D721Med (cell line): Measurements from ENCODE around the gene ABCD1.
"Not testable (repeated sequence)": the region's sequence is repeated elsewhere in the genome, so short reads cannot be mapped to it uniquely, and the experiment has no call there.

Source experiments
- DNase-seq: peaks from one replicate; pipeline ENCODE4 v3.0.0; 2011; ENCODE audit warnings: low spot score; ENCODE audit not compliant: insufficient read length
- FAIRE-seq: peaks from 2 replicates; lab custom pipeline; 2011; peaks lifted over from hg19 to GRCh38; lab: Jason Lieb, UNC
- TF ChIP-seq, protein P1 (sequence below): IDR thresholded peaks from 2 replicates; pipeline ENCODE4 v1.5.1; 2012; ENCODE audit warnings: mild to moderate bottlenecking, control low read depth; ENCODE audit not compliant: insufficient read depth; ENCODE audit errors: missing control alignments

Gene ABCD1

DNA sequence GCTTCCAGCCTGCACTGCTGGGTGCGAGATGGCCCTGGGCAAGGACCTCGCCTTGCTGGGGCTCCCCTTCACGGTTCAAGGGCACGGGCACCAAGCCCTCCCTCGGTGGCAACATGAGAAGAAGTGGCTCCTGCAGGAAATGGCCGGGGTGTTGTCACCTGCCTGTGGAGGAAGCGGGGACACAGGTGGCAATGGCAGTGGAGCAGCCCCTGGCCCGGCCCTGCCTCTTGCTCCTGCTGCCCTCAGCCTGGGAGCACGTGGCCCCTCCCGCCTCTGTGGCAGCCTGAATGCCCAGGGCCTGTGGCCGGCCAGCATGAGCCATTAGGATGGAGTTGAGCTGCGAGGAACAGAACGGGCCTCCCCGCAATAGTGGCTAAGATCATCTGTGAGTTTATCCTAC is 16.8 kb downstream of the ABCD1 start:
- FAIRE-seq, result no peak
- TF ChIP-seq, protein P1, sequence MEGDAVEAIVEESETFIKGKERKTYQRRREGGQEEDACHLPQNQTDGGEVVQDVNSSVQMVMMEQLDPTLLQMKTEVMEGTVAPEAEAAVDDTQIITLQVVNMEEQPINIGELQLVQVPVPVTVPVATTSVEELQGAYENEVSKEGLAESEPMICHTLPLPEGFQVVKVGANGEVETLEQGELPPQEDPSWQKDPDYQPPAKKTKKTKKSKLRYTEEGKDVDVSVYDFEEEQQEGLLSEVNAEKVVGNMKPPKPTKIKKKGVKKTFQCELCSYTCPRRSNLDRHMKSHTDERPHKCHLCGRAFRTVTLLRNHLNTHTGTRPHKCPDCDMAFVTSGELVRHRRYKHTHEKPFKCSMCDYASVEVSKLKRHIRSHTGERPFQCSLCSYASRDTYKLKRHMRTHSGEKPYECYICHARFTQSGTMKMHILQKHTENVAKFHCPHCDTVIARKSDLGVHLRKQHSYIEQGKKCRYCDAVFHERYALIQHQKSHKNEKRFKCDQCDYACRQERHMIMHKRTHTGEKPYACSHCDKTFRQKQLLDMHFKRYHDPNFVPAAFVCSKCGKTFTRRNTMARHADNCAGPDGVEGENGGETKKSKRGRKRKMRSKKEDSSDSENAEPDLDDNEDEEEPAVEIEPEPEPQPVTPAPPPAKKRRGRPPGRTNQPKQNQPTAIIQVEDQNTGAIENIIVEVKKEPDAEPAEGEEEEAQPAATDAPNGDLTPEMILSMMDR, result no peak
- no peak for DNase-seq

DNA sequence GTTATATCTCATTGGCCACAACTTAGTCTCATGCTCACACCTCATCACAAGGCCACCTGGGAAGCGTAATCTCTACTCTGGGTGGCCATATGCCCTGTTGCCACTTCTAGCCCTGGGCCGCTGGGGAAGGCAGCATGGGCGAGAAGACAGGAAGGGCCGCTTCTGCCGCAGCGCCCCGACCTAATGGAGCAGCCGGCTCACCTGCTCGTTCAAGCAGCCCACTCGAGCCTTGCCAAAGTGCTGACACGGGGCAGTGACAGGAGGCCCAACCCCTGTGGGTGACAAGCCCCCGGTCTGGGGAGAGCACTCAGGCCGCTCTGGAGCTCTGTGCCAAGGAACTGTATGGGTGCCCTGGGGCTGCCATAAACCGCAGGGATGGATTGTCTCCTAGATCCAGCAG is 17.5 kb downstream of the ABCD1 start:
- not testable (repeated sequence) for FAIRE-seq, DNase-seq

DNA sequence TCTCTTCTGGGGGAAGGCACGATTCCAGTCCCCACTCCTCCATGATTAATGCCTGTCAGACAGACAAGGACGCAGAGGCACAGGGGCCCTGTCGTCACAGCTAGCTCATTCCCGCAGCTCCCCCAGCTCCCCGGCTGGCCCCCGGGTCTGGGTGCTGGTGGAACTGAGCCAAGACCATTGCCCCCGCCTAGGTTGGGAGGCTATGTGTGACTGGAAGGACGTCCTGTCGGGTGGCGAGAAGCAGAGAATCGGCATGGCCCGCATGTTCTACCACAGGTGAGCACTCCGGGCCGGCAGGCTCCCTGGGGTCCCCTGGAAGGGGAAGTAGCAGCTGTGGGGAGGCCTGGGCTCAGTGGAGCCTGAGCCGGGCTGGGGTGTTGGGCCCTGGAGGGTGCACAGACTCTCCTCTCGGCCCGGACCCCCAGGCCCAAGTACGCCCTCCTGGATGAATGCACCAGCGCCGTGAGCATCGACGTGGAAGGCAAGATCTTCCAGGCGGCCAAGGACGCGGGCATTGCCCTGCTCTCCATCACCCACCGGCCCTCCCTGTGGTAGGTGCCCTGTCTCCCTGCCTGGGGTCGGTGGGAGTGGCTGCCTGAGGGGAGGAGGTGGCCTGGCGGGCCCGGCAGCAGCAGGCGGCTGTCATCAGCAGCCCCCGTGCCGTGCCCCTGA is 18.3 kb downstream of the ABCD1 start:
- DNase-seq, result not testable (repeated sequence)

DNA sequence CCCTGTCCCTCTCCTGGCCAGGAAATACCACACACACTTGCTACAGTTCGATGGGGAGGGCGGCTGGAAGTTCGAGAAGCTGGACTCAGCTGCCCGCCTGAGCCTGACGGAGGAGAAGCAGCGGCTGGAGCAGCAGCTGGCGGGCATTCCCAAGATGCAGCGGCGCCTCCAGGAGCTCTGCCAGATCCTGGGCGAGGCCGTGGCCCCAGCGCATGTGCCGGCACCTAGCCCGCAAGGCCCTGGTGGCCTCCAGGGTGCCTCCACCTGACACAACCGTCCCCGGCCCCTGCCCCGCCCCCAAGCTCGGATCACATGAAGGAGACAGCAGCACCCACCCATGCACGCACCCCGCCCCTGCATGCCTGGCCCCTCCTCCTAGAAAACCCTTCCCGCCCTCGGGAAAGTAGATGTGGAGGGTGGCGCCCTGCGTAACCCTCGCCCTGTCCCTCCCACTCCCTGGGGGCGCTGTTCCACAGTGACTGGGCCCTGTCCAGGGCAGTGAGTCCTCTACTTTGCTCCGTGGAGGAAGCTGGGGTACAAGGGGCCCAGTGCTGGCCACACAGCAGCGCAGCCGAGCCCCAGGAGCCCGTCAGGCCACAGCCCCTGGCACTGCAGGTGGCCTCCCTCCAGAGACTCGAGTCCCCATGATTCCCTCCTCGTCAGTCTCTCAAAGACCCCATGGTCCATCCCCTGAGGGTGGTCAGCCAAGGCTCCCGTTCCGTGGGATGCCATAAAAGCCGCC is 19.0 kb downstream of the ABCD1 start:
- FAIRE-seq, DNase-seq: not testable (repeated sequence)

More for the DNA sequence above, 18.3 kb downstream of the ABCD1 start:
- not testable (repeated sequence) for FAIRE-seq

DNA sequence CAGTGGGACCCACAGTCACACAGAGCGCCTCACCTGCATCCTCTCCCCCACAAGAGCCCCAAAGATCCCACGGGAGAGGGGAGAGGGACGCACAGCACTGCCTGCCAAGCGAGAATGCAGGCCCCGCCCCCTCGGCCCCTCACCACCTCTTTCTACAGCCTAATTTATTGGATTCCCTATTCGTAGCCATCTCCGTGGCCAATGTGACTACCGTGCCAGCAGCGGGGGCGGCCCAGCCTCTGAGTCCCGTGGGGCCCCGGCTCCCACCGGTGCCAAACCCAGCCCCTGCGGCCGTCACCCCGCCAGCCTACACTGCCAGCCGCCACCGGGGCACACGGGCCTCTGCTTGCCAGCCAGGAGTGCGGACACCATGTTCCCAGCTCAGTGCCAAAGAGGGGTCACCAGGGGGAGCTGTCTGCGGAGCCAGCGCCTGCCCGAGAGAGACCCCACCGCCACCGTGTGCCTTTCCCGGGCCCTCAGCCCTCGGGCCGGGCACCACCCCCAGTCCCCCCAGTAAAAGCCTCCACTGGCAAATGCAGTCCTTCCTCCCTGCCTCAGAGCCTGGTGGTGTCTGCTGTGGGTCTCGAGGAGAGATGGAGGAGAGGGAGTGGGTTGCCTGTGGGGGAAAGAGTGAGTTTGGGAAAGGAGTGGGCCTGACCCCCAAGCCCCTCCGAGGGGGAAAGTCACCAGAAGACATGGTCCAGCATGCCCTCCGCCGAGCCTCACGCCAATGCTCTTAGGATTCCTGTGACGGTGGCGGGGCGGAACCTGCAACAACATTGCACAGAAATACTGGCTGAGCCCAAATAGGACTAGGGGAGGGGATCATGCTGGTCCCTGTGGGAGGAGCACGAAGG is 19.8 kb downstream of the ABCD1 start:
- TF ChIP-seq, protein P1, result no peak
- DNase-seq, result no peak
- FAIRE-seq, result no peak

DNA sequence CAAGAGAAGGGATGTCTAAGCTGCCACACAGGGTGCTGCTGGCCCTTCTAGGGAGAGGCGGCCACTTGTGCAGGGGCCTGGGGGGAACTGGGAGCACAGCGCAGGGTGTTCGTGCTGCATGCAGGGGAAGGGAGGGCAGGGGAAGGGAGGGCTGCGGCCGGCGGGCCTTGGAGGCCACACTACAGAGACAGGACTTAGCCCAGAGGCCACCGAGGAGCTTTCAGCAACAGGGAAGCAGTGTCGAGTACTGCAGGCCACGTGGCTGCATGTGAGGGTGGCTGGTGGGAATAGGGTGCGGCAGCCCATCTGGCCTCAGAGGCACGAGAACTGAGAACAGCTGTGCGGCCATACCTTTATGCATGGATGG is 20.4 kb downstream of the ABCD1 start:
- not testable (repeated sequence) for DNase-seq

DNA sequence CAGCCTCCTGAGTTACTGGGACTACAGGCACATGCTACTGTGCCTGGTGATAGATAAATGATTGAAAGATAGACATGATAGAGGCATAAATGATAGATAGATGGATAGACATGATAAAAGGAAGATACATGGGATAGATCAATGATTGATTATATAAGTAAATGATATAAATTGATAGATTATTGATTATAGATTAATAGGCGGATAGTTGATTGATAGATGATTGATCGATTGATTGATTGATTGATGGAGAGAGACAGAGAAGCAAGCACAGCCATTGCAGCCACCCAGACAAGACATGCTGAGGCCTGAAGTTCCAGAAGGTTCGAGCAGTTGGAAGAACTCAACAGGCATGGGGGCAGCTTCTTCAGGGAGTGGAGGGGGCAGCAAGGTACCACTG is 21.7 kb downstream of the ABCD1 start:
- FAIRE-seq, result no peak
- no peak for DNase-seq
- TF ChIP-seq, protein P1, result no peak

More for the DNA sequence above, 20.4 kb downstream of the ABCD1 start:
- FAIRE-seq, result not testable (repeated sequence)

DNA sequence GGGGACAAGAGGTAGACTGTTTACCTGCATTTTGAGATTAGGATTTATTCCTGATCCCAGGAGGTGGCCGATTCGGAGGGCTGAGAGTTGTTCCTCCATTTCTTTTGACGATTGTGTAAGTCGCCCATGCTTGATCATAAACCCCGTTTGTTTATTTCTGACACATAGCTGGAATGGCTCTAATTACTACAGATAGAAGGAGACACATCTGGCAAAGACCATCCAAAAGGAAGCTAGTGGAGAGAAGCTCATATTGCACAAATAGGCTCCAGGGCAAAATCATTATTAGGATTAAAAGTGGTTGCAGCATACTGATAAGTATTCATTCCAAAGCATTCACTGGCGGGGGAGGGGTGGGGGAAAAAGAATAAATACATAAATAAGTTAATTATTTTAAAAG is 22.3 kb downstream of the ABCD1 start:
- FAIRE-seq, DNase-seq: not testable (repeated sequence)

DNA sequence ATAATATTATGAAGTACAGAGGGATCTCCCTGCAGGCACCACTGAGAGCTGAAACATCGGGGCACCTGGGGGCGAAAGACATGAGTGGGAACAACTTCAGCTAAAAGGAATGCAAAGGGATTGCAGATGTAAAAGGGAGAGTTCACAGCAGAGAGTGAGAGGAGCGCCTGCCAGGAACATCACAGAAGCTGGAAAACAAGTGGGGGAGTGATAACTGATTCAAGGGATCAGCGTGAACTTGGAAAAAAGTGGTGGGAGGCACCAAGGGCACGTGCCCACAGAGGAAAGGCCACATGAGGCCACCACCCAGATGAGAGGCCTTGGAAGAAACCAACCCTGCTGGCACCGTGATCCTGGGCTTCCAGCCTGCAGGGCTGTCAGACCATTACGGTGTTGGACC is 24.4 kb downstream of the ABCD1 start:
- DNase-seq, FAIRE-seq: not testable (repeated sequence)

DNA sequence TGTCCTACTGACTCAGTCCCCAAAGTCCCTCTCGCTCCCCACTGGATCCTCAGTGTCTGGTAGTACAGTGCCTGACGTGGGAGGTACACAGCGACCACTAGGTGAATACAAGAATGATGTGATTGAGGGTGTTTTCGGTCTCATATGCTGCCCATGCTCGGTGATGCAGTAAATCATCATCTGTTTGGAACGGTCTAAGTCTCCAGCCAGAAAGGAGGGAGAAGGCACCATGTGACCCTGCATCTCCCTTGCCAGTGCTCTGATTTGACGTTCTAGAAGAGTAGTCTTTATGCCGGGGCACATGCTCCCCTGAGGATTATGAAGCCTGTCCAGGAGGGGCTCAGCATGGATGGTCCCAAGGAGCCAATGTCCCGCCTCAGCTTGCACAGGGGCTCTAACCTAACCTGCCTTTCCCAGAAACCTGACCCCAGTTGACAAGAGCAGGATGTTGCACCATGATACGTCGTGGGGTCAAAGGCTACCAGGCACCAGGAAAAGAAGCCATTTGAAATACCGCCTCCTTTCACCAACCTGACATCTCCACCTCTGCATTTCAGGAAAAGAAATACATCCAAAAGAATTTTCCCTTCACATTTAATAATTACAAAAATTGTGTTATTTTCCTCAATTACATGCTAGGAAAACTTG is 25.6 kb downstream of the ABCD1 start:
- DNase-seq (no peak), FAIRE-seq (no peak)
- TF ChIP-seq, protein P1, result no peak
